ENCODE data around the gene FBN2.
"Not testable (repeated sequence)": the region's sequence is repeated elsewhere in the genome, so short reads cannot be mapped to it uniquely, and the experiment has no call there.

The FBN2 gene

DNA sequence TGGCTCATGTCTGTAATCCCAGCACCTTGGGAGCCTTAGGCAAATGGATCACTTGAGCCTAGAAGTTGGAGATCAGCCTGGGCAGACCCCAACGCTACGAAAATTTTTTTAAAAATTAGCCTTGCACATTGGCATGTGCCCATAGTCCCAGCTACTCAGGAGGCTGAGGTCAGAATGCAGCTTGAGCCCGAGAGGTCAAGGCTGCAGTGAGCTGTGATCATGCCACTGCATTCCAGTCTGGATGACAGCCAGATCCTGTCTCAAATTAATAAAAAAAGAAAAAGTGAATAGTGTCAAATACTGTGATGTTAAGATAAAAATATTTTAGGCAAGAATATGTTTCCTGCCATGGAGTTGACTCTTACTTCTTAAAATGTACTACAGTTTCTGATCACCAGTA, 5.3 kb downstream of the FBN2 start:
- DNase-seq = no peak

- DNase-seq = no peak
Measured at GRCh38 chr5:128532127-128532526, 5.9 kb downstream of the FBN2 start.

GRCh38 chr5:128528637-128529255, 9.3 kb downstream of the FBN2 start:
- no peak for DNase-seq

GRCh38 chr5:128528126-128528525, 9.9 kb downstream of the FBN2 start:
- no peak for DNase-seq

DNA sequence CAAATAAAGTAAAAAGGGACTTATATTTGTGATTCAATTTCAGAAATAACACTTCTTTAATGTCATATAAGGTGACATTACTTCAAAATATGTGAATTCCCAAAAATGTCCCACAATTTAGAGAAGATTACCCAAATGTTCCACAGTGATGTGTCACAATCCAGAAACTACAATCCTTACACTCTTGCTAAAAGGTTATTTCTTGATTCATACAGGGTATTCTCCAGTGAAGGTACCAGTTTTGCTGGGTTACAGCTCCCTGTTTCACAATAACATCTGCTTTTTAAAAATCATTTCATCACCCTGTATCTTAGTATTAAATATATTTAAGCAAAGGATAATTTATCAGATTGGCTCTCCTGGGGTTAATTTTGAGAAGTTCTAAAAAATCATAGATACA, 11.0 kb downstream of the FBN2 start:
- no peak for DNase-seq

GRCh38 chr5:128522336-128522735, 15.7 kb downstream of the FBN2 start:
- DNase-seq = no peak

GRCh38 chr5:128519827-128520226, 18.2 kb downstream of the FBN2 start:
- no peak for DNase-seq

GRCh38 chr5:128516978-128517377, 21.1 kb downstream of the FBN2 start:
- DNase-seq = no peak

DNA sequence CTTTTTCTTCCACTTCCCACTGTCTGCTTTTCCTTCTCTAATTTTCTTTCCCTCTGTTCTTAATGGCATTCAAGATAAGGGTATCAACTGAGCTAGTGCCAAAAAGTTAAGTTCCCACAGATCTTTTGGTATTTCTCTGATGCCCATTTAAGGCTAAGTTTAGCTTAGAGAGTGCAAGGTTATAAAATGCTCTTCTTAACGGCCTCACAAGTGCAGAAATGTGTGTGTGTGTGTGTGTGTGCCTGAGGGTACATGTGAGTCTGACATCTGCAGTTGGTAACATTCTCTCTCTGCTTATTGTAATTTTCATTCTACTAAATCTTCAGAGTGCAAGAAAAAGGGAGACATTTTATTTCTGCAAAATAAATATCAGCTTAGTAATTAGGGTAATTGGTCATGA, 24.2 kb downstream of the FBN2 start:
- no peak for DNase-seq

GRCh38 chr5:128512894-128513293, 25.2 kb downstream of the FBN2 start:
- no peak for DNase-seq

- DNase-seq = no peak
Measured at GRCh38 chr5:128506643-128507042, 31.4 kb downstream of the FBN2 start.

DNA sequence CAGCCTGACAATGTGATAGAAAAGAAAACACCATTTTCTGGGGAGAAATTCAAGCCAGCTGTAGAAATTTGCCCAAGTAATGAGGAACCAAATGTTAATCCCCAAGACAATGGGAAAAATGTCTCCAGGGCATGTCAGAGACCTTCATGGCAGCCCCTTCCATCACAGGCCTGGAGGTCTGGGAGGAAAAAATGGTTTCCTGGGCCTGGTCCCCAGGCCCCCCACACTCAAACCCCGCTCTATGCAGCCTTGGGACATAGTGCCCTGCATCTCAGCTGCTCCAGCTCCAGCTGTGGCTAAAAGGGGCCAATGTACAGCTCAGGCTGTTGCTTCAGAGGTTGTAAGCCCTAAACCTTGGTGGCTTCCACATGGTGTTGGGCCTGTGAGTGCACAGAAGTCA, 34.3 kb downstream of the FBN2 start:
- DNase-seq = not testable (repeated sequence)

- DNase-seq = peak; percentile 1
Measured at GRCh38 chr5:128498844-128499455, 39.1 kb downstream of the FBN2 start.

GRCh38 chr5:128494516-128494915, 43.5 kb downstream of the FBN2 start:
- no peak for DNase-seq

DNA sequence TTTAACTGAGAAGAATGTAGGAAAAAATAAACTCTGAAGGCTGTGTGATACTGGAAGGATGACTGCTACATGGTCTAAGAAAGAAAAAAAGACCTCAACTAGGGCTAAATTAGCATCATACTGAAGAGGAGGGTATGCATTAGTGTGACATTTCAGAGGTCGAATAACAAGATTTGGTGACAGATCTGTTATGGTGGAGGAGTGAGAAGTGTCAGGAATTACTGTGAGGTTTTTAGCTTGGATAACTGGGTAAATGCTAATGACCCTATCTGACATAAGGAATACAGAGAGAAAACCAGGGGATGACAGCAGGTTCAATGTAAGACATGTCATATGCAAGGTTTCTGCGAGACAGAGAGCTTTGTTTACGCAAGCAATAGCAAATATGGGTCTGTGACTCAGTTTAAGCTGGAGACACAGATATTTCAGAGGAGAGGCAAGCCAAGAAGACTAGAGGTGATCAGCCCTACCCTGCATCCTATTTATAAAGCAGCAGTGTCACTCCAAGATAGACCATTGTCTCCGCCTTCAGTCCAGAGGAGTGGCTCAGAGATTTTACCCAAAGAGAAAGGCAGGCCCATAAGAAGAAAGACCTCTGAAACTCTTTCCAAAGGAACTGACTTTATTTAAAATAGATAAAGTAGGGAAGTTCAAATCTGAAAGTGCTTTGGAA, 44.3 kb downstream of the FBN2 start:
- DNase-seq = no peak

GRCh38 chr5:128491291-128491690, 46.8 kb downstream of the FBN2 start:
- DNase-seq = no peak

- no peak for DNase-seq
Measured at GRCh38 chr5:128490761-128491160, 47.3 kb downstream of the FBN2 start.

DNA sequence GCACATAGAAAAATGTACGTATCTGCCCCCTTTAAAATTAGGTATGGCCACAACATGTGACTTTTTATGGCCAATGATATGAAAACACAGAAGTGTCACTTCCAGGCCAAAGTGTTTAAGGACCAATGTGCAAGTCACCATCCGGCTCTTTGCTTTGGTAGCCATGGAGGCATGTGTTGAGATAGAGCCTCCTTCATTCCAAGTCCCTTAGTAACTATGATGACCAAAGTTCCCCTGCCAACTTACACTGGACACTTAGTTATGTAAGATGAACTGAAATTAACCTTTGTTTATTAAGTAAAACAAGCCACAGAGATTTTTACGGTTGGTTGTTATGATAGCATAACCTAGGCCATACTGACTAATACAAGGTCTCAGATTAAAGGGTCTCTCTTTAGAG, 51.0 kb downstream of the FBN2 start:
- no peak for DNase-seq

DNA sequence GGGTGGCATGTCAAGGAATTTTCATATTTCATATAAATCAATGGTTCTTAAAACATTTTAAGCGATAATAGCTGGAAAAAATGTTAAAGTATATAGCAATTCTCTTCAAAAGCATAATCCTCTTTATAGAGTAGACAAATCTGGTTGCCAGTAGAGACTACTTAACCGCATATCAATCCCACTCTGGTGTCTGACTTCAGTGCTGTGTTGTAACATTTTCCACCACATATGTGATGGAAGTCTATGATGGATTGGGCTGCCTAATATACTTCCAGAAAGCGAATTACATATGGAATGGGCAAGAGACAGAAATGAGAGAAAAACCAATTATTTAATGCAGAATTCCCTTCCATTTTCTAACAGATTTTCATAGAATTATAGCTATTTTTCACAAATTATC, 54.3 kb downstream of the FBN2 start:
- no peak for DNase-seq

DNA sequence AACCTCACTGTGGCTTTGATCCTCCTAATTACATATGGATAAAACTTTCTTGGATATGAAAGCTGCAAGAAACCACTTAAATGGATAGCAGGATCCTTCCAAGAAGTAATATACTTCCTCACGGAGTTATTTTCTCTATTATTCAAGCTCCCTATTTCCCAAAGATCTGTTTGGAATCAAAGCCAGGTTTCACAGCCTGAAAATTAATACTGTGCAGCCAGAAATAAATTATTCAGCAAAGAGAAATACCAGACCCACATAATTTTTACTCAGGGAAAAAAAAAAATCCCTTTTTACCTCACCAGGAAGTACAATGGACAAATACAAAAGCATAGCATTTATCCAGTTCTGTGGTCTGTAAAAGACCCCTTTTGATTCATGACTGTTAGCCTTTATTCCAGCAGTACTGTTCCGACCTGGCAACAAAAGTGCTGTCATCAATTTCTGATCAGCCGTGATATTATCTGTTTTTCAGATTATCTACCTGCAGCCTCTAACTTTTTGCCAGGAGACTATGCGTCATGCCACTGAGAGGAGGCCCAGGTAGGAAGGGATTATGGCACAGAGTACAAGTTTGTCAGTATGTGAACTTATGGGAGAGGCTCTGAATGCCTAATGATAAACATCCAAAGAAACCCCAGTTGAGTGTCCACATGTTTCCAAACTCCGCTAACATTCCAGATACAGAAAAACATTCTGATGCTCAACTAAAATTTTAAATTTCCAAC, 57.0 kb downstream of the FBN2 start:
- no peak for DNase-seq

DNA sequence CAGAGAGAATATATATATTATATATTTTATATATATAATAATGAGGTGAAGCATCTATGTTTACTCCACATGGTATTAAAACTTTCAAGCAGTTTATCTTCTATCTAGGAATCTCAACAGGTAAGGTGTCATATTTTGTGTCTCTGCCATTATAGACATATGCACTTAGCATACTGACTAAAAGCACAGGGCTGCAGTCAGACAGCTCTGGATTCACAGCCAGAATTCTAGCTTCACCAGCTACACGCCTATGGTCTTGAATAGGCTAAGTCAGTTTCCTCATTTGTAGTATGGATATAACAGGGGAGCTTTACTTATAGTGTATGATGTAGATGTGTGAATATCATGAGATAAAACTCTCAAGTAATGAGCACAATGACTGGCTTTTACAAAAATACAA, 57.9 kb downstream of the FBN2 start:
- DNase-seq = no peak

- no peak for DNase-seq
Measured at GRCh38 chr5:128478386-128479368, 59.4 kb downstream of the FBN2 start.

GRCh38 chr5:128477944-128478343, 60.1 kb downstream of the FBN2 start:
- no peak for DNase-seq
